ENCODE results near the gene TM9SF3. TPM values are rescaled to one million over a fixed set of nuclear protein-coding genes. Genes with fewer than 3 reads are reported as not detected.

TM9SF3 gene
- total and polyA plus RNA-seq, 2 experiments from 2014 or later = 141 to 186 TPM

DNA sequence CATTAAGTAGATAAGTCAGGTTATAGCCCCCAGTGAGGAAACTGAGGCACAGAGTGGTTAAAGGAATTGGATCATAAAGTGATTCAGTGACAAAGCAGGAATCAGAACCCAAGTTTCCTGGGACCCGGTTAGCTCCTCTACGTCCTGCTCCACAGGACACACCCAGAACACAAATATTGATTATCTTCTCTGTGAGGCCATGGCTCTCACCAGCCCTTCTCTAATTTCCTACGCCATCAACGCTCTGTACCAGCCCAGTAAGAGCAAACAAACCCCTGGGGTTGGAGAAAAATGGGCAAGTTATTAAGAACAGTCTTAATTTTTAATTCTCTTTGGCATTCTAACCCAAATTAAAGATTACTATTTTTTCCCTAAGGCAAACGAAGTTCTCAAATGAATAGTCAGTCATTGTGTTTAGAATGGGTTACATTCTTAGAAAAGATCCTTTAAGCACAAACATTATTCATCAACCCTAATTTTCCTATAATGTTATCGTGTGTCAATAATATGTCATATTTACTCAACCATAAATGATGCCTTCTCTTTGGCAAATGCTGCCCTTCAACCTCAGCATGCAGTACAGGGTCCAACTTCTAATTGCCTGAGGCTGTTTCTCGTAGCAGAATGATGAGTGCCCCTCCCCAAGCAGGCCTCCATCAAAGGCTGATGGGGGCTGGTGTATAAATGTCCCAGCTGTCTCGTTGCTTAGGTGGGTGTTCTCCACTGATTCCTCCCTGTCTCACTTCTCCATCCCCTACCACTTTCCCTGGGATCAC, 25.4 kb upstream of the TM9SF3 start:
- peak overlapping the region; percentile 85 for H3K27ac ChIP-seq
- H4K20me1 ChIP-seq (ENCODE audit: insufficient read depth, poor library complexity, severe bottlenecking) = no peaks in the 10 kb centered on the region
- H3K9me2 ChIP-seq (replicated peaks; ENCODE audit: insufficient read depth) = no peaks in the 10 kb centered on the region
- no peaks in the 10 kb centered on the region for H3K36me3 ChIP-seq (replicated peaks; ENCODE audit: insufficient read depth, low read depth)
- no peak overlapping the region for H2AFZ ChIP-seq
- H3K9me3 ChIP-seq (ENCODE audit: low read depth) = no peaks in the 10 kb centered on the region
- peak overlapping the region; percentile 61 for H3K4me2 ChIP-seq
- WGBS (ENCODE audit: low lambda C conversion rate, missing lambda C conversion rate) = 49% methylated on average over 8 of the region's 8 CpGs
- TF ChIP-seq, protein P1, sequence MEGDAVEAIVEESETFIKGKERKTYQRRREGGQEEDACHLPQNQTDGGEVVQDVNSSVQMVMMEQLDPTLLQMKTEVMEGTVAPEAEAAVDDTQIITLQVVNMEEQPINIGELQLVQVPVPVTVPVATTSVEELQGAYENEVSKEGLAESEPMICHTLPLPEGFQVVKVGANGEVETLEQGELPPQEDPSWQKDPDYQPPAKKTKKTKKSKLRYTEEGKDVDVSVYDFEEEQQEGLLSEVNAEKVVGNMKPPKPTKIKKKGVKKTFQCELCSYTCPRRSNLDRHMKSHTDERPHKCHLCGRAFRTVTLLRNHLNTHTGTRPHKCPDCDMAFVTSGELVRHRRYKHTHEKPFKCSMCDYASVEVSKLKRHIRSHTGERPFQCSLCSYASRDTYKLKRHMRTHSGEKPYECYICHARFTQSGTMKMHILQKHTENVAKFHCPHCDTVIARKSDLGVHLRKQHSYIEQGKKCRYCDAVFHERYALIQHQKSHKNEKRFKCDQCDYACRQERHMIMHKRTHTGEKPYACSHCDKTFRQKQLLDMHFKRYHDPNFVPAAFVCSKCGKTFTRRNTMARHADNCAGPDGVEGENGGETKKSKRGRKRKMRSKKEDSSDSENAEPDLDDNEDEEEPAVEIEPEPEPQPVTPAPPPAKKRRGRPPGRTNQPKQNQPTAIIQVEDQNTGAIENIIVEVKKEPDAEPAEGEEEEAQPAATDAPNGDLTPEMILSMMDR (IDR thresholded peaks at IDR 0.05; ENCODE audit: poor library complexity) = no peak
- no peak for TF ChIP-seq EZH2phosphoT487 (IDR thresholded peaks at IDR 0.05; ENCODE audit: low read depth, severe bottlenecking, unreplicated experiment)
- no peaks in the 10 kb centered on the region for H3K79me2 ChIP-seq
- peak; percentile 49 for DNase-seq (ENCODE audit: low spot score)
- no peak overlapping the region for H3K4me3 ChIP-seq
- peaks cover 39% of the 10 kb centered on the region for H3K4me1 ChIP-seq (ENCODE audit: insufficient read depth)
- H3K27me3 ChIP-seq = no peaks in the 10 kb centered on the region

DNA sequence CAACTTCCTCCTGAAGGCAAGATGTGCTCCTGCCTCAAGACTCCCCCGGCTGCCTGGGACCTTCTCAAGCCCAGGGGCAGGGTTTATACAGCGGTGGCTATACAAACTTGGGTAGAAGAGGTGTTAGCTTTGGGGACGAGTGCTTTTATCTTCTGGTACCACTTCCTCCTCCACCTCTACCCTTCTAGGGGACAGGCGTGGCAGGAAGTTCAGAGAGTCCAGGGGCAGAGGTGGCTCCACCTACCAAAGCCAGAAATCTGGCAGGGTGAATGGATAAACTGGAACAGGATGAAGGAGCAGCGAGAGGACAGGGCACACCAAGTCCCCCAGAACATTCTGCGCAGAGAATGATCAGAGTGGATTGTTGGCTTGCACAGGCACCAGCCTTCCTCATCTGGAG, 24.0 kb upstream of the TM9SF3 start:
- TF ChIP-seq EZH2 (IDR thresholded peaks at IDR 0.05; ENCODE audit: borderline replicate concordance) = no peak
- no peak for TF ChIP-seq EZH2phosphoT487 (IDR thresholded peaks at IDR 0.05; ENCODE audit: low read depth, severe bottlenecking, unreplicated experiment)
- no peak overlapping the region for H2AFZ ChIP-seq
- no peak overlapping the region for H3K4me3 ChIP-seq
- peak overlapping the region; percentile 85 for H3K27ac ChIP-seq
- no peaks in the 10 kb centered on the region for H3K9me3 ChIP-seq (ENCODE audit: low read depth)
- no peaks in the 10 kb centered on the region for H3K36me3 ChIP-seq (replicated peaks; ENCODE audit: insufficient read depth, low read depth)
- peaks cover 39% of the 10 kb centered on the region for H3K4me1 ChIP-seq (ENCODE audit: insufficient read depth)
- no peak for DNase-seq (ENCODE audit: low spot score)
- WGBS (ENCODE audit: low lambda C conversion rate, missing lambda C conversion rate) = 78% methylated on average over 6 of the region's 6 CpGs
- no peaks in the 10 kb centered on the region for H4K20me1 ChIP-seq (ENCODE audit: insufficient read depth, poor library complexity, severe bottlenecking)
- no peaks in the 10 kb centered on the region for H3K79me2 ChIP-seq
- H3K27me3 ChIP-seq = no peaks in the 10 kb centered on the region
- H3K4me2 ChIP-seq = no peak overlapping the region
- no peaks in the 10 kb centered on the region for H3K9me2 ChIP-seq (replicated peaks; ENCODE audit: insufficient read depth)

DNA sequence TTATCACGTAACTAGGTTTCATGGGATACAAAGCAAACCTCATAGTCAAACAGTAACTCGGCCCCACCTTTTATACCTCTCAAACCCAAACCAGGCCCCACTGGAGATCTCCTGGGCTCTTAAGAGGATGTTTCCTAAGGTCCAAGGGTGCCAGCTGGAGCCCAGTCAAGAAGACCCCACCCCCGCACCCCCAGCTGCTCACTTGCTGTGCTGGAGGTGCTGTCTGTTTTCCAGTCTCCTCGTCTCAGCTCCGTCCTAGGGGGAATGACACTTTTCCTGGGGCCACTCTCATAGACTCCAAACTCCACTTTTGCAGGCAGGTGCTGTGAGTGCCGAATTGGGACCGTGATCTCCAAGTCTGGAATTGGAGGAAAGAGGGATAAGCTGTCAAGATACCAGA, 22.7 kb upstream of the TM9SF3 start:
- no peak for DNase-seq (ENCODE audit: low spot score)
- Histone ChIP-seq H3K36me3 (replicated peaks; ENCODE audit: insufficient read depth, low read depth) (no peaks in the 10 kb centered on the region), H3K9me3 (ENCODE audit: low read depth) (no peaks in the 10 kb centered on the region), H2AFZ (no peak overlapping the region), H3K4me3 (no peak overlapping the region), H3K79me2 (no peaks in the 10 kb centered on the region), H4K20me1 (ENCODE audit: insufficient read depth, poor library complexity, severe bottlenecking) (no peaks in the 10 kb centered on the region), H3K4me2 (no peak overlapping the region), H3K4me1 (ENCODE audit: insufficient read depth) (peaks cover 39% of the 10 kb centered on the region), H3K9me2 (replicated peaks; ENCODE audit: insufficient read depth) (no peaks in the 10 kb centered on the region), H3K27me3 (no peaks in the 10 kb centered on the region), H3K27ac (peak overlapping the region; percentile 85)
- WGBS (ENCODE audit: low lambda C conversion rate, missing lambda C conversion rate) = 87% methylated on average over 7 of the region's 7 CpGs
- TF ChIP-seq EZH2 (IDR thresholded peaks at IDR 0.05; ENCODE audit: borderline replicate concordance) (no peak), EZH2phosphoT487 (IDR thresholded peaks at IDR 0.05; ENCODE audit: low read depth, severe bottlenecking, unreplicated experiment) (no peak)
- TF ChIP-seq, protein P1 (IDR thresholded peaks at IDR 0.05; ENCODE audit: poor library complexity) = no peak

DNA sequence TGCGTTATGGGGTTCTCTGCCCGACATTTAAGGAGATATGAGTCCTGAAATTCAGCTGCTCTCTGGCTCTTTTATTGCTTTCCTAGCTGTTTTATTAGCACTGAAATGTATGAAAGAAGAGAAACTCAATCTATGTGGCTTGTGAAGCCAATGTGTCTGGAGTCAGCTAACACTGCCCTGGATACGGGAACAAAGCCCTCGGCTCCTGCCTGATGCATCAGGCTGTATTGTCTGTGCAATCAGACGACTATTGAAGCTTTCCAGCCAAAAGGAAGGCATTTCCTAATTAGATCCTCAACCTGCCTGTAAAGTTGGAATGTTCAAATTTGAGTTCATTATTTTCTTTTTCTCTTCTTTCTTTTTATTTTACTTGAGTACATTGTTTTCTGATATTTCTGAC, 22.0 kb upstream of the TM9SF3 start:
- no peak for DNase-seq (ENCODE audit: low spot score)
- H4K20me1 ChIP-seq (ENCODE audit: insufficient read depth, poor library complexity, severe bottlenecking) = no peaks in the 10 kb centered on the region
- no peak overlapping the region for H3K4me3 ChIP-seq
- H3K79me2 ChIP-seq = no peaks in the 10 kb centered on the region
- no peak for TF ChIP-seq EZH2phosphoT487 (IDR thresholded peaks at IDR 0.05; ENCODE audit: low read depth, severe bottlenecking, unreplicated experiment)
- TF ChIP-seq, protein P1 (IDR thresholded peaks at IDR 0.05; ENCODE audit: poor library complexity) = no peak
- TF ChIP-seq EZH2 (IDR thresholded peaks at IDR 0.05; ENCODE audit: borderline replicate concordance) = no peak
- no peak overlapping the region for H2AFZ ChIP-seq
- peaks cover 33% of the 10 kb centered on the region for H3K4me1 ChIP-seq (ENCODE audit: insufficient read depth)
- H3K27me3 ChIP-seq = no peaks in the 10 kb centered on the region
- 61% methylated on average over 5 of the region's 5 CpGs for WGBS (ENCODE audit: low lambda C conversion rate, missing lambda C conversion rate)
- no peaks in the 10 kb centered on the region for H3K9me2 ChIP-seq (replicated peaks; ENCODE audit: insufficient read depth)
- no peaks in the 10 kb centered on the region for H3K9me3 ChIP-seq (ENCODE audit: low read depth)
- no peaks in the 10 kb centered on the region for H3K36me3 ChIP-seq (replicated peaks; ENCODE audit: insufficient read depth, low read depth)
- peak overlapping the region; percentile 85 for H3K27ac ChIP-seq
- no peak overlapping the region for H3K4me2 ChIP-seq
